AG09309 (cell line): ENCODE results near the gene OR5C1.
"Not testable (repeated sequence)": the region's sequence is repeated elsewhere in the genome, so short reads cannot be mapped to it uniquely, and the experiment has no call there.

Experiments
- DNase-seq: peaks from one replicate; pipeline ENCODE4 v3.0.0-alpha.2; 2010; ENCODE audit warnings: low read depth
- H3K4me3 ChIP-seq: 2 replicates; pipeline ENCODE4 v1.5.1; 2011; ENCODE audit warnings: mild to moderate bottlenecking, low read depth, low read length, moderate library complexity; ENCODE audit not compliant: control insufficient read depth
- TF ChIP-seq, protein P1 (sequence below): IDR thresholded peaks from 2 replicates; pipeline ENCODE4 v1.5.1; 2011; ENCODE audit warnings: mild to moderate bottlenecking, low read depth, low read length, inconsistent platforms; ENCODE audit not compliant: insufficient read depth, control insufficient read depth; ENCODE audit errors: missing control alignments

Gene OR5C1

GRCh38 chr9:122819791-122820489 is 31.2 kb downstream of the OR5C1 start:
- TF ChIP-seq, protein P1, sequence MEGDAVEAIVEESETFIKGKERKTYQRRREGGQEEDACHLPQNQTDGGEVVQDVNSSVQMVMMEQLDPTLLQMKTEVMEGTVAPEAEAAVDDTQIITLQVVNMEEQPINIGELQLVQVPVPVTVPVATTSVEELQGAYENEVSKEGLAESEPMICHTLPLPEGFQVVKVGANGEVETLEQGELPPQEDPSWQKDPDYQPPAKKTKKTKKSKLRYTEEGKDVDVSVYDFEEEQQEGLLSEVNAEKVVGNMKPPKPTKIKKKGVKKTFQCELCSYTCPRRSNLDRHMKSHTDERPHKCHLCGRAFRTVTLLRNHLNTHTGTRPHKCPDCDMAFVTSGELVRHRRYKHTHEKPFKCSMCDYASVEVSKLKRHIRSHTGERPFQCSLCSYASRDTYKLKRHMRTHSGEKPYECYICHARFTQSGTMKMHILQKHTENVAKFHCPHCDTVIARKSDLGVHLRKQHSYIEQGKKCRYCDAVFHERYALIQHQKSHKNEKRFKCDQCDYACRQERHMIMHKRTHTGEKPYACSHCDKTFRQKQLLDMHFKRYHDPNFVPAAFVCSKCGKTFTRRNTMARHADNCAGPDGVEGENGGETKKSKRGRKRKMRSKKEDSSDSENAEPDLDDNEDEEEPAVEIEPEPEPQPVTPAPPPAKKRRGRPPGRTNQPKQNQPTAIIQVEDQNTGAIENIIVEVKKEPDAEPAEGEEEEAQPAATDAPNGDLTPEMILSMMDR = no peak
- H3K4me3 ChIP-seq = no peak overlapping the region
- DNase-seq = no peak

DNA sequence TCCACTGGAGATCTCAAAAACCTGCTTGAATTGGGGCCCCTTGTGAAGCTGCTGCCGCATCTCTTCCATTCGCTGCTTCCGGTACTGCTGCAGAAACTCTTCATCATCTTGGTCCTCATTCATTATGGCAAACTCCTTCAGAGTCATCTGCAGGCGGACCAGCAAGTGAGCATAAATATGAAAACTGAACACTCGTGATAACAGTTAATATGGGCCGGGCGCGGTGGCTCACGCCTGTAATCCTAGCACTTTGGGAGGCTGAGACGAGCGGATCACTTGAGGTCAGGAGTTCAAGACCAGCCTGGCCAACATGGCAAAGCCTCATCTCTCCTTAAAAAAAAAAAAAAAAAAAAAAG is 31.7 kb downstream of the OR5C1 start:
- TF ChIP-seq, protein P1 = no peak
- no peak for DNase-seq
- no peak overlapping the region for H3K4me3 ChIP-seq

GRCh38 chr9:122821278-122821943 is 32.7 kb downstream of the OR5C1 start:
- no peak for DNase-seq
- TF ChIP-seq, protein P1 = no peak
- H3K4me3 ChIP-seq = no peak overlapping the region

DNA sequence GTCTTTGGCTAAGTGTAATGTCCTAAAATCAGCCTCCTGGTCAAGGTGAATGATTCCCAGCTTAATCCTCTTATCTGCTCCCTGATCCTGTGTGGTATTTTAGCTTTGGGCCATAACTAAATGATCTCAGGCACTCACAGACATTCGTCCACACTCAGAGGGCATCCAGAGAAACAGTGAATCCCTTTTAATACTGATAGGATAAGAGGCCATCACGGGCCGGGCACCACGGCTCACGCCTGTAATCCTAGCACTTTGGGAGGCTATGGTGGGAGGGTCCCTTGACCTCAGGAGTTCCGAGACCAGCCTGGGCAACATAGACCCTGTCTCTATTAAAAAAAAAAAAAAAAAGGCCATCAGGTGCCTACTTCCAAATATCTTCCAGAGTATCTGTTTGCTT is 33.3 kb downstream of the OR5C1 start:
- TF ChIP-seq, protein P1 = no peak
- DNase-seq = no peak
- H3K4me3 ChIP-seq = no peak overlapping the region

- no peak for DNase-seq
- H3K4me3 ChIP-seq = no peak overlapping the region
- TF ChIP-seq, protein P1 = no peak
Measured at GRCh38 chr9:122822938-122823337, 34.2 kb downstream of the OR5C1 start.

- TF ChIP-seq, protein P1 = no peak
- peak overlapping the region; percentile 91 for H3K4me3 ChIP-seq
- DNase-seq = no peak
Measured at GRCh38 chr9:122827761-122828093, 39.0 kb downstream of the OR5C1 start.

- not testable (repeated sequence) for DNase-seq
- H3K4me3 ChIP-seq = peak overlapping the region; percentile 91
Measured at GRCh38 chr9:122828965-122829284, 40.2 kb downstream of the OR5C1 start.
